NCI-H446 (cell line): ENCODE measurements around the gene KRTAP12-3.

Source experiments
- DNase-seq, 2 experiments: peaks; one replicate each; lab custom pipeline; 2025; lab: John Stamatoyannopoulos, UW

KRTAP12-3 gene

GRCh38 chr21:44702973-44703730 is 45.4 kb downstream of the KRTAP12-3 start:
- DNase-seq = no peak

GRCh38 chr21:44703731-44704635 is 46.3 kb downstream of the KRTAP12-3 start:
- no peak for DNase-seq

GRCh38 chr21:44704636-44705001 is 46.9 kb downstream of the KRTAP12-3 start:
- no peak for DNase-seq

GRCh38 chr21:44706026-44706705 is 48.4 kb downstream of the KRTAP12-3 start:
- no peak for DNase-seq

- no peak for DNase-seq
These were observed 49.2 kb downstream of the KRTAP12-3 start for GRCh38 chr21:44706706-44707581.
